SK-N-SH treated with all-trans-retinoic acid at 6 μM for 48 hours (cell line): Measurements from ENCODE around the gene CCDC88A.

Source experiments
- ATAC-seq: fragments of 200-7000 bp; cut with Tn5 transposase; 3 replicates; pipeline ENCODE4 v1.9.1; 2020; ENCODE audit warnings: mild to moderate bottlenecking, moderate library complexity
- ARNTL ChIP-seq: fragments of 450-650 bp; formaldehyde crosslinking; IDR thresholded peaks from 2 replicates; pipeline ENCODE4 v1.5.0; 2020; ENCODE audit warnings: low read depth, mild to moderate bottlenecking, moderate library complexity, borderline replicate concordance
- BACH2 ChIP-seq: fragments of 250-450 bp; sonication (Bioruptor Pico); IDR thresholded peaks from 2 replicates; pipeline ENCODE4 v1.9.0; 2021; ENCODE audit warnings: mild to moderate bottlenecking, borderline replicate concordance
- CREB5 ChIP-seq: fragments of 250-450 bp; sonication (Bioruptor Pico); IDR thresholded peaks from 2 replicates; pipeline ENCODE4 v1.5.1; 2020; ENCODE audit warnings: low read depth, mild to moderate bottlenecking, moderate library complexity
- CSDC2 ChIP-seq: fragments of 250-450 bp; sonication (Bioruptor Pico); IDR thresholded peaks from 2 replicates; pipeline ENCODE4 v1.5.0; 2020; ENCODE audit warnings: mild to moderate bottlenecking, moderate library complexity
- CSRNP3 ChIP-seq: fragments of 250-450 bp; sonication (Bioruptor Pico); IDR thresholded peaks from 2 replicates; pipeline ENCODE4 v1.5.1; 2021; ENCODE audit warnings: mild to moderate bottlenecking, moderate library complexity
- ESRRG ChIP-seq: fragments of 250-450 bp; sonication (Bioruptor Pico); IDR thresholded peaks from 2 replicates; pipeline ENCODE4 v1.6.1; 2021; ENCODE audit warnings: mild to moderate bottlenecking
- ISL1 ChIP-seq: fragments of 250-450 bp; sonication (Bioruptor Pico); IDR thresholded peaks from 2 replicates; pipeline ENCODE4 v2.1.2; 2022; ENCODE audit warnings: mild to moderate bottlenecking, moderate library complexity
- PATZ1 ChIP-seq: fragments of 250-450 bp; sonication (Bioruptor Pico); IDR thresholded peaks from 2 replicates; pipeline ENCODE4 v1.8.0; 2020; ENCODE audit warnings: mild to moderate bottlenecking, moderate library complexity, borderline replicate concordance
- POU6F1 ChIP-seq: fragments of 250-450 bp; sonication (Bioruptor Pico); IDR thresholded peaks from 2 replicates; pipeline ENCODE4 v1.8.0; 2021; ENCODE audit warnings: low read depth, mild to moderate bottlenecking, moderate library complexity, borderline replicate concordance
- PPARA ChIP-seq: fragments of 250-450 bp; sonication (Bioruptor Pico); IDR thresholded peaks from 2 replicates; pipeline ENCODE4 v1.5.0; 2020; ENCODE audit warnings: mild to moderate bottlenecking, borderline replicate concordance
- RARB ChIP-seq: fragments of 250-450 bp; sonication (Bioruptor Pico); IDR thresholded peaks from 2 replicates; pipeline ENCODE4 v1.8.0; 2021; ENCODE audit warnings: mild to moderate bottlenecking, moderate library complexity
- SNAI2 ChIP-seq: fragments of 250-450 bp; sonication (Bioruptor Pico); IDR thresholded peaks from 2 replicates; pipeline ENCODE4 v1.5.0; 2020; ENCODE audit warnings: mild to moderate bottlenecking, moderate library complexity
- TCF4 ChIP-seq: fragments of 250-450 bp; sonication (Bioruptor Pico); IDR thresholded peaks from 2 replicates; pipeline ENCODE4 v1.8.0; 2021; ENCODE audit warnings: mild to moderate bottlenecking, moderate library complexity, borderline replicate concordance
- TOX ChIP-seq: fragments of 250-450 bp; sonication (Bioruptor Pico); IDR thresholded peaks from 2 replicates; pipeline ENCODE4 v1.8.0; 2021; ENCODE audit warnings: mild to moderate bottlenecking, moderate library complexity, borderline replicate concordance
- ZC3H10 ChIP-seq: fragments of 250-450 bp; sonication (Bioruptor Pico); IDR thresholded peaks from 2 replicates; pipeline ENCODE4 v1.5.1; 2021; ENCODE audit warnings: mild to moderate bottlenecking, moderate library complexity
- ZFP3 ChIP-seq: fragments of 250-450 bp; sonication (Bioruptor Pico); IDR thresholded peaks from 2 replicates; pipeline ENCODE4 v1.5.0; 2020; ENCODE audit warnings: mild to moderate bottlenecking, moderate library complexity
- ZFP30 ChIP-seq: fragments of 450-650 bp; formaldehyde crosslinking; IDR thresholded peaks from 2 replicates; pipeline ENCODE4 v1.5.0; 2022; ENCODE audit warnings: mild to moderate bottlenecking, moderate library complexity
- ZNF565 ChIP-seq: fragments of 450-650 bp; formaldehyde crosslinking; conservative IDR thresholded peaks from 2 replicates; pipeline ENCODE4 v1.5.0; 2020; ENCODE audit warnings: low read depth, mild to moderate bottlenecking, moderate library complexity
- ZNF70 ChIP-seq: fragments of 450-650 bp; formaldehyde crosslinking; IDR thresholded peaks from 2 replicates; pipeline ENCODE4 v1.5.0; 2020; ENCODE audit warnings: mild to moderate bottlenecking, moderate library complexity
- ZNF8 ChIP-seq: fragments of 450-650 bp; formaldehyde crosslinking; IDR thresholded peaks from 2 replicates; pipeline ENCODE4 v1.5.0; 2020; ENCODE audit warnings: mild to moderate bottlenecking, moderate library complexity

Gene CCDC88A

GRCh38 chr2:55421326-55421725 lies 1.7 kb upstream of the CCDC88A start (continued):
- TF ChIP-seq ZNF565 (CRISPR knock-in tag) (no peak), ZNF8 (no peak), PPARA (CRISPR knock-in tag) (no peak)
- TF ChIP-seq, all 23 proteins: peak for 0

- TF ChIP-seq RARB (CRISPR knock-in tag) (no peak), ZFP30 (CRISPR knock-in tag) (no peak), ISL1 (CRISPR knock-in tag) (no peak), ZNF70 (CRISPR knock-in tag) (no peak), TCF4 (CRISPR knock-in tag) (no peak), ZFP3 (no peak), CSDC2 (CRISPR knock-in tag) (no peak), SNAI2 (no peak), ZNF565 (CRISPR knock-in tag) (no peak), ARNTL (CRISPR knock-in tag) (no peak), ESRRG (CRISPR knock-in tag) (no peak), CREB5 (CRISPR knock-in tag) (no peak), ZC3H10 (CRISPR knock-in tag) (no peak), PATZ1 (CRISPR knock-in tag) (no peak), CSRNP3 (CRISPR knock-in tag) (no peak)
- no peak for ATAC-seq
These were observed 1.2 kb upstream of the CCDC88A start for GRCh38 chr2:55420871-55421270.

- ATAC-seq = peak; percentile 3; the same call in 2 of the 3 replicates
- TF ChIP-seq ESRRG (CRISPR knock-in tag) (no peak), CSRNP3 (CRISPR knock-in tag) (no peak)
These were observed 726 bp upstream of the CCDC88A start for GRCh38 chr2:55420439-55420725.

GRCh38 chr2:55419233-55419678 lies 400 bp downstream of the CCDC88A start:
- peak; percentile 69 for ATAC-seq
- TF ChIP-seq TOX (CRISPR knock-in tag) (no peak), ZNF565 (CRISPR knock-in tag) (no peak)
- TF ChIP-seq, all 23 proteins: peak for 0

GRCh38 chr2:55418512-55419232 lies 984 bp downstream of the CCDC88A start:
- ATAC-seq = peak; percentile 5
- TF ChIP-seq ISL1 (CRISPR knock-in tag) (no peak), PPARA (CRISPR knock-in tag) (no peak), PATZ1 (CRISPR knock-in tag) (no peak; the same call in 1 of the 2 replicates), SNAI2 (no peak), TCF4 (CRISPR knock-in tag) (no peak), CREB5 (CRISPR knock-in tag) (no peak), BACH2 (no peak), CSRNP3 (CRISPR knock-in tag) (no peak), ZC3H10 (CRISPR knock-in tag) (no peak), ZNF8 (no peak), ZFP3 (no peak), ZFP30 (CRISPR knock-in tag) (no peak), POU6F1 (CRISPR knock-in tag) (no peak), ZNF70 (CRISPR knock-in tag) (no peak)
